Heart right ventricle (tissue), 16 donors: ENCODE data around the gene ANKRA2. TPM values are rescaled to one million over a fixed set of nuclear protein-coding genes. Genes with fewer than 3 reads are reported as not detected.

ENCODE experiments used
- ATAC-seq, 8 donors: fragments of 200-7000 bp; cut with Tn5 transposase; one replicate each; pipeline ENCODE4 v1.9.1; 2020; ENCODE audit warnings: mild to moderate bottlenecking in 8 of 8, moderate library complexity in 8 of 8, moderate number of reproducible peaks in 1 of 8
- DNase-seq, 2 donors: peaks; one replicate each; pipeline ENCODE4 v3.0.0-alpha.2; 2020
- H3K27ac ChIP-seq, 10 donors: fragments of 200-600 bp; sonication (generic) in 2 of 10; one replicate each; pipeline versions ENCODE4 v1.5.0 to v1.8.0; 2020 to 2022; ENCODE audit warnings: mild to moderate bottlenecking in 3 of 10
- H3K27me3 ChIP-seq, 7 donors: fragments of 200-600 bp; one replicate each; pipeline ENCODE4 v1.8.0; 2021 to 2022; ENCODE audit warnings: mild to moderate bottlenecking in 2 of 7
- H3K36me3 ChIP-seq, 9 donors: fragments of 200-600 bp; sonication (generic) in 1 of 9; one replicate each; pipeline versions ENCODE4 v1.5.0 to v1.8.0; 2020 to 2022; ENCODE audit warnings: mild to moderate bottlenecking in 2 of 9
- H3K4me1 ChIP-seq, 9 donors: fragments of 200-600 bp; sonication (generic) in 1 of 9; one replicate each; pipeline versions ENCODE4 v1.5.0 to v1.8.0; 2020 to 2022; ENCODE audit warnings: mild to moderate bottlenecking in 4 of 9
- H3K4me3 ChIP-seq, 10 donors: fragments of 200-600 bp; sonication (generic) in 2 of 10; one replicate each; pipeline versions ENCODE4 v1.5.0 to v1.8.0; 2020 to 2022; ENCODE audit warnings: mild to moderate bottlenecking in 7 of 10, moderate library complexity in 2 of 10
- H3K9me3 ChIP-seq, 11 donors: fragments of 200-600 bp in 10 of 11; sonication (generic) in 2 of 11; one replicate each; pipeline versions ENCODE4 v1.5.0 to v1.8.0; 2013 to 2022; ENCODE audit warnings: mild to moderate bottlenecking in 2 of 11, control low read depth in 1 of 11, moderate library complexity in 1 of 11
- WGBS, 2 donors: extraction: QIAGEN DNeasy Blood & Tissue Kit; methylation state at CpG; one replicate each; pipeline ENCODE4 v1.1.7; 2013; ENCODE audit warnings: inconsistent platforms in 1 of 2; 5-methylcytosine and 5-hydroxymethylcytosine counted together
- intact Hi-C, 10 donors: fragments of 100-400 bp; cut with DNase I; formaldehyde crosslinking; loops; one replicate each; pipeline versions ENCODE4 v1.11.1 to v1.14.2; 2022
- polyA plus RNA-seq, 2 donors: library from polyadenylated mRNA; stranded (reverse); fragments of 200-250 nt; gene quantifications; one replicate each; pipeline ENCODE4 v1.2.3, GENCODE V29; 2013
- total RNA-seq, 10 donors: library from RNA; stranded (reverse); fragmentation: NEBNext Ultra II Directional in 3 of 10; extraction: Animal tissue kit (Norgen Biotek cat#: 25700) in 3 of 10; gene quantifications; one replicate each; pipeline versions ENCODE4 v1.2.1 to v1.2.4, GENCODE V29; 2021 to 2023
- TF ChIP-seq, protein P1 (sequence below), 9 donors: fragments of 200-600 bp; sonication (generic) in 2 of 9; IDR thresholded peaks; one replicate each; pipeline versions ENCODE4 v1.5.0 to v1.8.0; 2021 to 2022; ENCODE audit warnings: antibody characterized with exemption in 9 of 9, mild to moderate bottlenecking in 5 of 9, moderate library complexity in 1 of 9
- donor health status: Arrhythmogenic right ventricular cardiomyopathy.
- donor health status: ischemic (EF 13 %, LVEDD 7.1; RV severe dilation, severe dysfunction).
- donor health status: healthy with polysubstance abuse.
- donor health status: DM: no; HTN: yes; CAD: no.
- donor health status: DM: no; HTN: no; CAD: no.
- donor health status: ischemic (EF 25% LVEDD 6.9; RV normal size, moderate dysfunction).
- donor health status: ischemic (EF 25% LVEDD 5.7; RV mildly dilated, moderate dysfunction).
- donor health status: healthy.
- donor health status: DM: yes; HTN: yes; CAD: no.
- donor health status: Ischemic cardiomyopathy.
- donor health status: ischemic (EF 35%, LVEDD 5.7; RV mildly dilated, moderate dysfunction).
- donor health status: nonischemic (EF 11% LVEDD 7.7; RV severe dilation, severe dysfunction).
- donor health status: DM: yes; HTN: yes; CAD: no.
- donor health status: PGD.
- donor health status: ischemic (EF 29% LVEDD 5.4; RV normal size, mild dysfunction).
- donor health status: nonischemic (EF 23%, LVEDD 6.1; RV moderate dilation, normal function).

ANKRA2 gene
- total and polyA plus RNA-seq, 12 donors, result 6.0 to 23.4 (median 12.0) TPM

GRCh38 chr5:73564675-73565074, 764 bp downstream of the ANKRA2 start:
- peaks cover 0 to 54% (median 14%) of the 10 kb centered on the region in 9 donors for H3K36me3 ChIP-seq
- peaks cover 3 to 42% (median 39%) of the 10 kb centered on the region in 9 donors for H3K4me1 ChIP-seq
- peak overlapping the region; percentile 51 to 92 (median 77) for H3K4me3 ChIP-seq
- no peak for DNase-seq
- H3K9me3 ChIP-seq, result no peaks in the 10 kb centered on the region
- TF ChIP-seq, protein P1, sequence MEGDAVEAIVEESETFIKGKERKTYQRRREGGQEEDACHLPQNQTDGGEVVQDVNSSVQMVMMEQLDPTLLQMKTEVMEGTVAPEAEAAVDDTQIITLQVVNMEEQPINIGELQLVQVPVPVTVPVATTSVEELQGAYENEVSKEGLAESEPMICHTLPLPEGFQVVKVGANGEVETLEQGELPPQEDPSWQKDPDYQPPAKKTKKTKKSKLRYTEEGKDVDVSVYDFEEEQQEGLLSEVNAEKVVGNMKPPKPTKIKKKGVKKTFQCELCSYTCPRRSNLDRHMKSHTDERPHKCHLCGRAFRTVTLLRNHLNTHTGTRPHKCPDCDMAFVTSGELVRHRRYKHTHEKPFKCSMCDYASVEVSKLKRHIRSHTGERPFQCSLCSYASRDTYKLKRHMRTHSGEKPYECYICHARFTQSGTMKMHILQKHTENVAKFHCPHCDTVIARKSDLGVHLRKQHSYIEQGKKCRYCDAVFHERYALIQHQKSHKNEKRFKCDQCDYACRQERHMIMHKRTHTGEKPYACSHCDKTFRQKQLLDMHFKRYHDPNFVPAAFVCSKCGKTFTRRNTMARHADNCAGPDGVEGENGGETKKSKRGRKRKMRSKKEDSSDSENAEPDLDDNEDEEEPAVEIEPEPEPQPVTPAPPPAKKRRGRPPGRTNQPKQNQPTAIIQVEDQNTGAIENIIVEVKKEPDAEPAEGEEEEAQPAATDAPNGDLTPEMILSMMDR (IDR thresholded peaks at IDR 0.05), result no peak
- 1 to 4% methylated on average over 9 of the region's 9 CpGs for WGBS, 2 donors
- no peaks in the 10 kb centered on the region for H3K27me3 ChIP-seq
- H3K27ac ChIP-seq, result peak overlapping the region; percentile 48 to 98 (median 89)
- ATAC-seq, result peak in 5 of 8 donors; percentile 2 to 10 (median 3)
- intact Hi-C loops, result loop anchor here in 1 of 10 donors (10.0 kb wide), 1 partner anchor 1200 kb away; the partner anchor contains the start of genes GFM2 and NSA2

GRCh38 chr5:73564018-73564417, 1.4 kb downstream of the ANKRA2 start:
- H3K27me3 ChIP-seq, result no peaks in the 10 kb centered on the region
- TF ChIP-seq, protein P1 (IDR thresholded peaks at IDR 0.05), result no peak
- peak overlapping the region; percentile 51 to 92 (median 77) for H3K4me3 ChIP-seq
- intact Hi-C loops, result loop anchor here in 1 of 10 donors (10.0 kb wide), 1 partner anchor 1201 kb away; the partner anchor contains the start of genes GFM2 and NSA2
- no peak for DNase-seq
- WGBS, 2 donors, result 35 to 37% methylated on average over 3 of the region's 3 CpGs
- no peaks in the 10 kb centered on the region for H3K9me3 ChIP-seq
- peaks cover 3 to 42% (median 39%) of the 10 kb centered on the region in 9 donors for H3K4me1 ChIP-seq
- H3K27ac ChIP-seq, result peak overlapping the region in 4 of 10 donors; percentile 93 to 98 (median 95)
- no peak for ATAC-seq
- H3K36me3 ChIP-seq, result peaks cover 0 to 54% (median 17%) of the 10 kb centered on the region in 9 donors

- 71 to 85% methylated on average over 1 of the region's 1 CpG for WGBS, 2 donors
- Histone ChIP-seq H3K27me3 (no peaks in the 10 kb centered on the region), H3K9me3 (no peaks in the 10 kb centered on the region), H3K27ac (no peak overlapping the region), H3K4me3 (no peak overlapping the region), H3K4me1 (peaks cover 0 to 17% (median 10%) of the 10 kb centered on the region in 9 donors), H3K36me3 (peaks cover 0 to 92% (median 51%) of the 10 kb centered on the region in 9 donors)
- TF ChIP-seq, protein P1 (IDR thresholded peaks at IDR 0.05), result no peak
- ATAC-seq (no peak), DNase-seq (no peak)
- intact Hi-C loops, result no loop called here
Measured at GRCh38 chr5:73558950-73559349, 6.5 kb downstream of the ANKRA2 start.

DNA sequence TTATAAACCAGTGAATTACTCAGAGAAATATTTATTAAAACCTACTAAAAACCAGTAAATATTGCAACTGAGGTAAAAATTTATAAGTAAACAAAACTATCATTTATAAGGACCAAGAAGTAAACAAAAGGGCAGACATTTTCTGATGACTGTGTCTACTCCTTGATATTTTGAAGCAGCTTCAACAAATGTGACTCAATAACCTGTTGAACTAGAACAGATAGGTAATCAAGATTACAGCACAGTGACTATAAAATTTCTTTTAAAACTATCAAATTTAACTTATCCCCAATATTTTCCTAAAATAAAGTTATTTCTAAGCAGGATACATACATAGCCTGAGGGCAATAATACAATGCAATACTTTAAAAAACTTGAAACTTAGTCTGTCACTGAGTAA, 12.8 kb downstream of the ANKRA2 start:
- TF ChIP-seq, protein P1 (IDR thresholded peaks at IDR 0.05), result no peak
- no peak overlapping the region for H3K27ac ChIP-seq
- intact Hi-C loops, result no loop called here
- peaks cover 0 to 71% (median 37%) of the 10 kb centered on the region in 9 donors for H3K36me3 ChIP-seq
- H3K27me3 ChIP-seq, result no peaks in the 10 kb centered on the region
- DNase-seq (no peak), ATAC-seq (no peak)
- H3K4me1 ChIP-seq, result no peaks in the 10 kb centered on the region
- no peak overlapping the region for H3K4me3 ChIP-seq
- no peaks in the 10 kb centered on the region for H3K9me3 ChIP-seq
